Right lobe of liver (tissue), 6 donors: Measurements from ENCODE around the gene CFAP57. TPM values are rescaled to one million over a fixed set of nuclear protein-coding genes. Genes with fewer than 3 reads are reported as not detected.

ENCODE experiments used
- ATAC-seq, 4 donors: fragments of 200-7000 bp; cut with Tn5 transposase; one replicate each; pipeline ENCODE4 v1.9.1; 2020; ENCODE audit warnings: mild to moderate bottlenecking in 4 of 4, moderate library complexity in 4 of 4
- DNase-seq, 3 donors: peaks; one replicate each; pipeline ENCODE4 v3.0.0-alpha.2; 2020
- H3K27ac ChIP-seq, 3 donors: fragments of 200-600 bp; one replicate each; pipeline ENCODE4 v1.8.0; 2022
- H3K27me3 ChIP-seq, 2 donors: fragments of 200-600 bp; one replicate each; pipeline ENCODE4 v1.8.0; 2022
- H3K36me3 ChIP-seq, 4 donors: fragments of 200-600 bp; sonication (generic) in 1 of 4; one replicate each; pipeline versions ENCODE4 v1.5.1 to v1.8.0; 2017 to 2022; ENCODE audit warnings: control low read depth in 1 of 4
- H3K4me1 ChIP-seq, 4 donors: fragments of 200-600 bp; sonication (generic) in 1 of 4; one replicate each; pipeline versions ENCODE4 v1.5.1 to v1.8.0; 2017 to 2022; ENCODE audit warnings: control low read depth in 1 of 4
- H3K4me3 ChIP-seq, 3 donors: fragments of 200-600 bp; one replicate each; pipeline ENCODE4 v1.8.0; 2022
- H3K9me3 ChIP-seq, 4 donors: fragments of 200-600 bp; sonication (generic) in 1 of 4; one replicate each; pipeline versions ENCODE4 v1.5.1 to v1.8.0; 2017 to 2022; ENCODE audit warnings: control low read depth in 1 of 4
- CTCF ChIP-seq, 4 donors: fragments of 200-600 bp in 3 of 4; fragments of 450-650 bp in 1 of 4; IDR thresholded peaks; one replicate each; pipeline versions ENCODE4 v1.5.1 to v1.8.0; 2016 to 2022; ENCODE audit warnings: antibody characterized with exemption in 4 of 4, mild to moderate bottlenecking in 2 of 4
- POLR2A ChIP-seq: fragments of 450-650 bp; IDR thresholded peaks from one replicate; pipeline ENCODE4 v1.6.1; 2017; ENCODE audit warnings: antibody characterized with exemption, mild to moderate bottlenecking
- WGBS: methylation state at CpG from one replicate; pipeline ENCODE4 v1.1.6; 2018; ENCODE audit warnings: low coverage, low lambda C conversion rate; ENCODE audit not compliant: insufficient coverage; ENCODE audit errors: missing lambda C conversion rate; 5-methylcytosine and 5-hydroxymethylcytosine counted together
- intact Hi-C, 2 donors: fragments of 100-400 bp; cut with DNase I; formaldehyde crosslinking; loops; one replicate each; pipeline versions ENCODE4 v1.11.2 to v1.14.1; 2022
- total RNA-seq, 6 experiments: library from RNA; depleted of rRNA in 2 of 6; stranded (reverse); fragments of >200 nt in 2 of 6; fragmentation: NEBNext Ultra II Directional in 3 of 6; extraction: Animal tissue kit (Norgen Biotek cat#: 25700) in 3 of 6; gene quantifications; one replicate each; pipeline versions ENCODE4 v1.1.0 to v1.2.4, GENCODE V29; 2016 to 2023
- donor health status: DM: no; HTN: yes; CAD: no.
- donor health status: DM: no; HTN: no; CAD: no.
- donor health status: DM: no; HTN: no; CAD: no.
- donor health status: DM: no; HTN: yes; CAD: no.
- donor health status: DM: no; HTN: yes; CAD: no.

CFAP57 gene
- total RNA-seq, 6 experiments from 2014 or later: not detected

GRCh38 chr1:43292679-43293078 is 120.5 kb downstream of the CFAP57 start:
- DNase-seq (no peak), ATAC-seq (no peak)
- intact Hi-C loops: no loop called here
- 94% methylated on average over 3 of the region's 5 CpGs for WGBS
- Histone ChIP-seq H3K36me3 (no peaks in the 10 kb centered on the region), H3K27ac (no peak overlapping the region), H3K27me3 (no peaks in the 10 kb centered on the region), H3K4me1 (peaks cover 0 to 8% (median 4%) of the 10 kb centered on the region in 4 donors), H3K9me3 (no peaks in the 10 kb centered on the region), H3K4me3 (no peak overlapping the region)
- no peak for TF ChIP-seq CTCF (IDR thresholded peaks at IDR 0.05)

GRCh38 chr1:43293176-43293575 is 121.0 kb downstream of the CFAP57 start:
- 73% methylated on average over 2 of the region's 2 CpGs for WGBS
- Histone ChIP-seq H3K4me3 (no peak overlapping the region), H3K27me3 (no peaks in the 10 kb centered on the region), H3K4me1 (peaks cover 0 to 8% (median 4%) of the 10 kb centered on the region in 4 donors), H3K36me3 (no peaks in the 10 kb centered on the region), H3K27ac (no peak overlapping the region), H3K9me3 (no peaks in the 10 kb centered on the region)
- DNase-seq (no peak), ATAC-seq (no peak)
- TF ChIP-seq CTCF (IDR thresholded peaks at IDR 0.05) (no peak), POLR2A (no peak)
- intact Hi-C loops: no loop called here

GRCh38 chr1:43293896-43294760 is 122.0 kb downstream of the CFAP57 start:
- Histone ChIP-seq H3K27me3 (no peaks in the 10 kb centered on the region), H3K9me3 (no peaks in the 10 kb centered on the region), H3K4me3 (no peak overlapping the region), H3K27ac (peak overlapping the region in 1 of 3 donors; percentile 73), H3K4me1 (peaks cover 0 to 8% (median 4%) of the 10 kb centered on the region in 4 donors), H3K36me3 (no peaks in the 10 kb centered on the region)
- ATAC-seq (no peak), DNase-seq (no peak)
- 74% methylated on average over 5 of the region's 7 CpGs for WGBS
- intact Hi-C loops: no loop called here
- TF ChIP-seq CTCF (IDR thresholded peaks at IDR 0.05): no peak
- no peak for TF ChIP-seq POLR2A

DNA sequence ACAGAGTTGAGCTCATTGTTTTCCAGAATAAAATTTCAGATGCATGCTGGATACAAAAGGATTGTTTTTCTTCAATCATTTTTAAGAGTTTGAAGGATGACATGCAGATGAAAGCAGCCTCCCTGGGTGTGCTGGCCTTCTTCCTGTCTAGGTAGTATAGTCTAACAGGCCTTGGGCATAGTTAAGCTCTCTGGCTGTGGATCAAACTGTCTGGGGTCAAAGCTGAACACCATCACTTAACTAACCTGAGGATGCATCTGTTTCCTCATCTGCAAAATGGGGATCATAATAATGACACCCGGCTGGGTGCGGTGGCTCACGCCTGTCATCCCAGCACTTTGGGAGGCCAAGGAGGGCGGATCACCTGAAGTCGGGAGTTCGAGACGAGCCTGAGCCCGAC is 122.6 kb downstream of the CFAP57 start:
- no peak for ATAC-seq
- H3K27ac ChIP-seq: peak overlapping the region; percentile 11 to 73 (median 44)
- H3K27me3 ChIP-seq: no peaks in the 10 kb centered on the region
- no peaks in the 10 kb centered on the region for H3K9me3 ChIP-seq
- H3K36me3 ChIP-seq: no peaks in the 10 kb centered on the region
- TF ChIP-seq CTCF (IDR thresholded peaks at IDR 0.05): no peak
- TF ChIP-seq POLR2A: no peak
- no peak for DNase-seq
- H3K4me3 ChIP-seq: no peak overlapping the region
- intact Hi-C loops: no loop called here
- H3K4me1 ChIP-seq: peaks cover 0 to 8% (median 4%) of the 10 kb centered on the region in 4 donors
- 93% methylated on average over 8 of the region's 8 CpGs for WGBS
